ENCODE results near the gene PTPRK. TPM values are rescaled to one million over a fixed set of nuclear protein-coding genes. Genes with fewer than 3 reads are reported as not detected.

PTPRK gene
- total and polyA plus RNA-seq, 10 of the 15 experiments (the other 5 are each of a cell fraction or from before 2014, with no cell fraction given): 0.23 to 1.9 (median 0.55) TPM

DNA sequence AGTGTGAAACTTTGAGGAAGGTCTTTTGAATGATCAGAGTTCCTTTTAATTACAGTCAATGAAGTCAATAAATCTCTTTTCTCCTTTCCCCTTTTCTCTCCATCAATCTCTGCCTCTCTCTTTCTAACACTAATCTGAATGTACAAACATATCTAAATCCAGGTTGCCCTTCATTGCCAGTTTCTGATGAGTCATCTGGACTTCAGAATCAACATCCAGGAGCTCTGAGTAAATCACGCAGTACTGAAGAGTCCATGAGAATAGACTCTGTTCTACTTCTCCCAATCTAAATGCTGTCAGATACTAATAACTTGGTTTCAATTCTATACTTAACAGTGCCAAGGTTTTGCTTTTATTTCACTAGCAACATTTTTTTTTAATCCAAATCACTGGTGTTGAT, 380.9 kb downstream of the PTPRK start (continued):
- TF ChIP-seq, protein P1, sequence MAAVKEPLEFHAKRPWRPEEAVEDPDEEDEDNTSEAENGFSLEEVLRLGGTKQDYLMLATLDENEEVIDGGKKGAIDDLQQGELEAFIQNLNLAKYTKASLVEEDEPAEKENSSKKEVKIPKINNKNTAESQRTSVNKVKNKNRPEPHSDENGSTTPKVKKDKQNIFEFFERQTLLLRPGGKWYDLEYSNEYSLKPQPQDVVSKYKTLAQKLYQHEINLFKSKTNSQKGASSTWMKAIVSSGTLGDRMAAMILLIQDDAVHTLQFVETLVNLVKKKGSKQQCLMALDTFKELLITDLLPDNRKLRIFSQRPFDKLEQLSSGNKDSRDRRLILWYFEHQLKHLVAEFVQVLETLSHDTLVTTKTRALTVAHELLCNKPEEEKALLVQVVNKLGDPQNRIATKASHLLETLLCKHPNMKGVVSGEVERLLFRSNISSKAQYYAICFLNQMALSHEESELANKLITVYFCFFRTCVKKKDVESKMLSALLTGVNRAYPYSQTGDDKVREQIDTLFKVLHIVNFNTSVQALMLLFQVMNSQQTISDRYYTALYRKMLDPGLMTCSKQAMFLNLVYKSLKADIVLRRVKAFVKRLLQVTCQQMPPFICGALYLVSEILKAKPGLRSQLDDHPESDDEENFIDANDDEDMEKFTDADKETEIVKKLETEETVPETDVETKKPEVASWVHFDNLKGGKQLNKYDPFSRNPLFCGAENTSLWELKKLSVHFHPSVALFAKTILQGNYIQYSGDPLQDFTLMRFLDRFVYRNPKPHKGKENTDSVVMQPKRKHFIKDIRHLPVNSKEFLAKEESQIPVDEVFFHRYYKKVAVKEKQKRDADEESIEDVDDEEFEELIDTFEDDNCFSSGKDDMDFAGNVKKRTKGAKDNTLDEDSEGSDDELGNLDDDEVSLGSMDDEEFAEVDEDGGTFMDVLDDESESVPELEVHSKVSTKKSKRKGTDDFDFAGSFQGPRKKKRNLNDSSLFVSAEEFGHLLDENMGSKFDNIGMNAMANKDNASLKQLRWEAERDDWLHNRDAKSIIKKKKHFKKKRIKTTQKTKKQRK (IDR thresholded peaks at IDR 0.05; ENCODE audit: low read depth, low read length): no peak
- no peak for TF ChIP-seq HDGF (IDR thresholded peaks at IDR 0.05)
- TF ChIP-seq, protein P2, sequence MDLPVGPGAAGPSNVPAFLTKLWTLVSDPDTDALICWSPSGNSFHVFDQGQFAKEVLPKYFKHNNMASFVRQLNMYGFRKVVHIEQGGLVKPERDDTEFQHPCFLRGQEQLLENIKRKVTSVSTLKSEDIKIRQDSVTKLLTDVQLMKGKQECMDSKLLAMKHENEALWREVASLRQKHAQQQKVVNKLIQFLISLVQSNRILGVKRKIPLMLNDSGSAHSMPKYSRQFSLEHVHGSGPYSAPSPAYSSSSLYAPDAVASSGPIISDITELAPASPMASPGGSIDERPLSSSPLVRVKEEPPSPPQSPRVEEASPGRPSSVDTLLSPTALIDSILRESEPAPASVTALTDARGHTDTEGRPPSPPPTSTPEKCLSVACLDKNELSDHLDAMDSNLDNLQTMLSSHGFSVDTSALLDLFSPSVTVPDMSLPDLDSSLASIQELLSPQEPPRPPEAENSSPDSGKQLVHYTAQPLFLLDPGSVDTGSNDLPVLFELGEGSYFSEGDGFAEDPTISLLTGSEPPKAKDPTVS (IDR thresholded peaks at IDR 0.05; ENCODE audit: low read depth, low read length): no peak
- no peak for TF ChIP-seq KLF5 (IDR thresholded peaks at IDR 0.05; ENCODE audit: partially characterized antibody)
- TF ChIP-seq FOS (IDR thresholded peaks at IDR 0.05; ENCODE audit: borderline replicate concordance, extremely low read depth, insufficient read length): no peak
- TF ChIP-seq, protein P3, sequence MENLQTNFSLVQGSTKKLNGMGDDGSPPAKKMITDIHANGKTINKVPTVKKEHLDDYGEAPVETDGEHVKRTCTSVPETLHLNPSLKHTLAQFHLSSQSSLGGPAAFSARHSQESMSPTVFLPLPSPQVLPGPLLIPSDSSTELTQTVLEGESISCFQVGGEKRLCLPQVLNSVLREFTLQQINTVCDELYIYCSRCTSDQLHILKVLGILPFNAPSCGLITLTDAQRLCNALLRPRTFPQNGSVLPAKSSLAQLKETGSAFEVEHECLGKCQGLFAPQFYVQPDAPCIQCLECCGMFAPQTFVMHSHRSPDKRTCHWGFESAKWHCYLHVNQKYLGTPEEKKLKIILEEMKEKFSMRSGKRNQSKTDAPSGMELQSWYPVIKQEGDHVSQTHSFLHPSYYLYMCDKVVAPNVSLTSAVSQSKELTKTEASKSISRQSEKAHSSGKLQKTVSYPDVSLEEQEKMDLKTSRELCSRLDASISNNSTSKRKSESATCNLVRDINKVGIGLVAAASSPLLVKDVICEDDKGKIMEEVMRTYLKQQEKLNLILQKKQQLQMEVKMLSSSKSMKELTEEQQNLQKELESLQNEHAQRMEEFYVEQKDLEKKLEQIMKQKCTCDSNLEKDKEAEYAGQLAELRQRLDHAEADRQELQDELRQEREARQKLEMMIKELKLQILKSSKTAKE (IDR thresholded peaks at IDR 0.05; ENCODE audit: low read depth, poor library complexity, severe bottlenecking): no peak
- TF ChIP-seq, protein P4, sequence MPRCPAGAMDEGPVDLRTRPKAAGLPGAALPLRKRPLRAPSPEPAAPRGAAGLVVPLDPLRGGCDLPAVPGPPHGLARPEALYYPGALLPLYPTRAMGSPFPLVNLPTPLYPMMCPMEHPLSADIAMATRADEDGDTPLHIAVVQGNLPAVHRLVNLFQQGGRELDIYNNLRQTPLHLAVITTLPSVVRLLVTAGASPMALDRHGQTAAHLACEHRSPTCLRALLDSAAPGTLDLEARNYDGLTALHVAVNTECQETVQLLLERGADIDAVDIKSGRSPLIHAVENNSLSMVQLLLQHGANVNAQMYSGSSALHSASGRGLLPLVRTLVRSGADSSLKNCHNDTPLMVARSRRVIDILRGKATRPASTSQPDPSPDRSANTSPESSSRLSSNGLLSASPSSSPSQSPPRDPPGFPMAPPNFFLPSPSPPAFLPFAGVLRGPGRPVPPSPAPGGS (IDR thresholded peaks at IDR 0.05; ENCODE audit: borderline replicate concordance, insufficient read depth, low read depth, low read length, poor library complexity, severe bottlenecking): no peak

Data from GM12878 (cell line).